Uterus (tissue), 2 donors: ENCODE measurements around the gene DSG4.

ENCODE experiments used
- CTCF ChIP-seq, 4 experiments: fragments of 200-600 bp in 2 of 4; fragments of 450-650 bp in 2 of 4; sonication (generic) in 2 of 4; IDR thresholded peaks; one replicate each; pipeline ENCODE4 v1.5.1; 2016 to 2019; ENCODE audit warnings: antibody characterized with exemption in 4 of 4, mild to moderate bottlenecking in 2 of 4, moderate library complexity in 1 of 4
- POLR2A ChIP-seq, 2 donors: fragments of 450-650 bp; IDR thresholded peaks; one replicate each; pipeline ENCODE4 v1.6.1; 2016; ENCODE audit warnings: antibody characterized with exemption in 2 of 2, mild to moderate bottlenecking in 1 of 2, moderate library complexity in 1 of 2

- TF ChIP-seq CTCF (IDR thresholded peaks at IDR 0.05) (no peak), POLR2A (IDR thresholded peaks at IDR 0.05) (no peak)
Measured at GRCh38 chr18:31401156-31402025, 24.8 kb downstream of the DSG4 start.
